Liver (tissue), 3 donors: ENCODE results near the gene AKR7A2.

Experiments
- CTCF ChIP-seq: fragments of 150-350 bp; IDR thresholded peaks from 2 replicates; pipeline ENCODE4 v1.5.1; 2017; ENCODE audit warnings: improper control_type of control experiment, low read depth, low read length; ENCODE audit not compliant: missing input control
- EGR1 ChIP-seq, 2 donors: IDR thresholded peaks; 2 replicates each; pipeline ENCODE4 v1.6.1; 2016 to 2018; ENCODE audit warnings: antibody characterized with exemption in 2 of 2, low read depth in 2 of 2
- GABPA ChIP-seq, 2 donors: IDR thresholded peaks in 1 of 2; conservative IDR thresholded peaks in 1 of 2; 2 replicates each; pipeline ENCODE4 v1.6.1; 2016; ENCODE audit warnings: antibody characterized with exemption in 2 of 2, mild to moderate bottlenecking in 1 of 2, moderate library complexity in 1 of 2
- HNF4A ChIP-seq, 2 donors: conservative IDR thresholded peaks; 2 replicates each; pipeline ENCODE4 v1.6.1; 2016; ENCODE audit warnings: antibody characterized with exemption in 2 of 2, mild to moderate bottlenecking in 2 of 2
- JUND ChIP-seq, 2 donors: IDR thresholded peaks; 2 replicates each; pipeline ENCODE4 v1.6.1; 2016; ENCODE audit warnings: antibody characterized with exemption in 2 of 2
- RAD21 ChIP-seq, 2 donors: IDR thresholded peaks; 2 replicates each; pipeline ENCODE4 v1.6.1; 2016; ENCODE audit warnings: antibody characterized with exemption in 2 of 2, mild to moderate bottlenecking in 2 of 2
- REST ChIP-seq: IDR thresholded peaks from 2 replicates; pipeline ENCODE4 v1.6.1; 2016; ENCODE audit warnings: antibody characterized with exemption, mild to moderate bottlenecking
- RXRA ChIP-seq, 2 donors: IDR thresholded peaks; 2 replicates each; pipeline ENCODE4 v1.6.1; 2017 to 2018; ENCODE audit warnings: antibody characterized with exemption in 2 of 2, mild to moderate bottlenecking in 1 of 2
- SP1 ChIP-seq: IDR thresholded peaks from 2 replicates; pipeline ENCODE4 v1.6.1; 2018; ENCODE audit warnings: antibody characterized with exemption, mild to moderate bottlenecking
- YY1 ChIP-seq: IDR thresholded peaks from 2 replicates; pipeline ENCODE4 v1.6.1; 2016; ENCODE audit warnings: antibody characterized with exemption, mild to moderate bottlenecking
- TF ChIP-seq, protein P1 (sequence below): IDR thresholded peaks from 2 replicates; pipeline ENCODE4 v1.6.1; 2016; ENCODE audit warnings: antibody characterized with exemption
- donor health status: healthy.
- donor health status: healthy.

DNA sequence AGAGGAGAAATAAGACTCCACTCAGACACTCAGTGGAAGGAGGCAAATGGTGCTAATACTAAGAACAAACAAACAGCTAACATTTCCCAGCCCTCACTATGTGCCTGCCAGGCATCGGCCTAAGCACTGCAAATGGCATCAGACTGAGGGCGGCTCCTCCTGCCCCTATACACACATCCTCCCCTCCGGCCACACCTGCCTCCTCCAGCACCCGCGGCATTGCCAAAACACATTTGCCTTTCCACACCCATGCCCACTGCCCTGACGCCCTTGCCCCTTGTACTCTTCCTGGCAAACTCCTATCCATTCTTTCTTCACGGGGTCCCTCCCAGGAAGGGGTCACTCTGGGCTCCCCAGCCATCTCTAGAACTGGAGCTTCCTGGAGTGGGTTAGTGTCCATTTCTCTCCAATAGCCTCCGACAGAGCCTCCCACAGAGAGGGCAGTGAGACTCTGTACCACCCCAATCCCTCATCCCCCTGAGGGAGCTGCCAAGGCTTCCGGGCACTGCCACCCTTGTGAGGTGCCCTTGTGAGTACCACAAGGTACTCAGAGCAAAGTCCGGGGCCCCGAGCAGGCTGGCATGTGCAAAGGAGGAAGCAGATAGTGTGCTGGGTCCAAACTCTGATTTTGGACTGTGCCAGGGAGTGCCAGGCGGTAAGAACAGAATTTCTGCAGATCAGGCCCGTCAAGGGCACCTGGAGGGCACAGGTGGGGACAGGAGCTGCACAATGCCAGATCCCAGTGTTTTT, 24.3 kb downstream of the AKR7A2 start:
- TF ChIP-seq RAD21 (IDR thresholded peaks at IDR 0.05) = peak in 1 of 2 donors; percentile 9
- no peak for TF ChIP-seq CTCF
- no peak for TF ChIP-seq GABPA (IDR thresholded peaks at IDR 0.05 in 1 of 2, conservative IDR thresholded peaks at IDR 0.05 in 1 of 2)
- TF ChIP-seq SP1 = peak; percentile 42
- TF ChIP-seq, protein P1, sequence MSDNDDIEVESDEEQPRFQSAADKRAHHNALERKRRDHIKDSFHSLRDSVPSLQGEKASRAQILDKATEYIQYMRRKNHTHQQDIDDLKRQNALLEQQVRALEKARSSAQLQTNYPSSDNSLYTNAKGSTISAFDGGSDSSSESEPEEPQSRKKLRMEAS = peak; percentile 55
- peak in 1 of 2 donors; percentile 38 for TF ChIP-seq EGR1 (IDR thresholded peaks at IDR 0.05; ENCODE audit: low read depth in 2 of 2)
- TF ChIP-seq HNF4A (conservative IDR thresholded peaks at IDR 0.05) = peak; percentile 96 to 97
- peak; percentile 43 for TF ChIP-seq REST
- TF ChIP-seq RXRA (IDR thresholded peaks at IDR 0.05) = peak; percentile 47 to 79
- TF ChIP-seq YY1 = peak; percentile 13
- peak in 1 of 2 donors; percentile 14 for TF ChIP-seq JUND (IDR thresholded peaks at IDR 0.05)
